K562 (cell line): ENCODE measurements around the gene GPC1. TPM values are rescaled to one million over a fixed set of nuclear protein-coding genes. Genes with fewer than 3 reads are reported as not detected.

ENCODE experiments used
- ATAC-seq: fragments of 200-7000 bp; cut with Tn5 transposase; 3 replicates; pipeline ENCODE4 v1.9.1; 2020; ENCODE audit warnings: moderate library complexity
- BruUV-seq: library from RNA; stranded (reverse); fragments of 400-500 nt; replicated peaks from 2 replicates; lab custom pipeline; 2021; lab: Mats Ljungman, UMichigan
- CTCF ChIA-PET: fragments of 300-600 bp; formaldehyde crosslinking; extraction: SDS; loops from one replicate; lab custom pipeline; 2021; ENCODE audit warnings: low intra/inter-chr PET ratio; lab: Yijun Ruan, JAX
- POLR2A ChIA-PET: fragments of 300-600, 350-650 bp; sonication (Branson Sonifier 250); formaldehyde crosslinking; extraction: SDS; loops from one replicate; lab custom pipeline; 2021; ENCODE audit warnings: antibody characterized with exemption, inconsistent platforms; lab: Yijun Ruan, JAX
- DNase-seq, 4 experiments: peaks; one replicate each; pipeline versions ENCODE4 v3.0.0 to v3.0.0-alpha.2; 2011 to 2018; ENCODE audit warnings: low spot score in 3 of 4, mixed read lengths in 3 of 4; ENCODE audit errors: extremely low read depth in 1 of 4
- FAIRE-seq: peaks from 2 replicates; lab custom pipeline; 2011; peaks lifted over from hg19 to GRCh38; lab: Jason Lieb, UNC
- H2AFZ ChIP-seq: 2 replicates; pipeline ENCODE4 v1.6.0; 2011; ENCODE audit warnings: low read depth, low read length, control low read depth, inconsistent platforms
- H3K27ac ChIP-seq: fragments of 200-600 bp; 3 replicates; pipeline ENCODE4 v1.8.0; 2011; ENCODE audit warnings: low read depth, mild to moderate bottlenecking, control low read depth, inconsistent platforms, low read length, moderate library complexity, mixed read lengths; ENCODE audit errors: extremely low read depth
- H3K27me3 ChIP-seq, 2 experiments: fragments of 300-600 bp in 1 of 2; 2 replicates in 1 of 2; 3 replicates in 1 of 2; pipeline versions ENCODE4 v1.6.0 to v1.8.0; 2011; ENCODE audit warnings: inconsistent platforms in 2 of 2, low read length in 2 of 2, mild to moderate bottlenecking in 1 of 2, mixed read lengths in 1 of 2, moderate library complexity in 1 of 2; ENCODE audit not compliant: control insufficient read depth in 2 of 2, insufficient read depth in 2 of 2
- H3K36me3 ChIP-seq: fragments of 300-600 bp; 3 replicates; pipeline ENCODE4 v1.8.0; 2011; ENCODE audit warnings: mild to moderate bottlenecking, low read length, inconsistent platforms; ENCODE audit not compliant: control insufficient read depth, insufficient read depth
- H3K4me1 ChIP-seq, 2 experiments: fragments of 200-600 bp in 1 of 2; replicated peaks in 1 of 2; 2 replicates in 1 of 2; 3 replicates in 1 of 2; pipeline versions ENCODE4 v1.5.1 to v1.8.0; 2011; ENCODE audit warnings: inconsistent platforms in 2 of 2, low read length in 2 of 2, mild to moderate bottlenecking in 1 of 2, mixed read lengths in 1 of 2, moderate library complexity in 1 of 2; ENCODE audit not compliant: control insufficient read depth in 2 of 2, insufficient read depth in 2 of 2
- H3K4me2 ChIP-seq: 2 replicates; pipeline ENCODE4 v1.6.1; 2011; ENCODE audit warnings: low read length, control low read depth, inconsistent platforms, mixed read lengths; ENCODE audit not compliant: insufficient read depth
- H3K4me3 ChIP-seq: fragments of 200-600 bp; sonication (generic), shearing (Covaris generic); 2 replicates; pipeline ENCODE4 v1.5.1; 2016; ENCODE audit warnings: control low read depth, inconsistent platforms
- H3K79me2 ChIP-seq: fragments of 200-600 bp; 3 replicates; pipeline ENCODE4 v1.8.0; 2011; ENCODE audit warnings: low read length, inconsistent platforms; ENCODE audit not compliant: control insufficient read depth, insufficient read depth
- H3K9ac ChIP-seq, 2 experiments: 2 replicates each; pipeline versions ENCODE4 v1.6.0 to v1.6.1; 2011; ENCODE audit warnings: low read depth in 2 of 2, low read length in 2 of 2, control low read depth in 1 of 2, inconsistent platforms in 1 of 2, mild to moderate bottlenecking in 1 of 2, mixed read lengths in 1 of 2; ENCODE audit not compliant: insufficient read depth in 1 of 2
- H3K9me1 ChIP-seq: one replicate; pipeline ENCODE4 v1.6.0; 2011; ENCODE audit warnings: inconsistent platforms, mild to moderate bottlenecking, low read length, moderate library complexity; ENCODE audit not compliant: control insufficient read depth, insufficient read depth
- H3K9me3 ChIP-seq: replicated peaks from 2 replicates; pipeline ENCODE4 v1.5.1; 2011; ENCODE audit warnings: low read depth, low read length, inconsistent platforms; ENCODE audit not compliant: control insufficient read depth, insufficient read depth
- H4K20me1 ChIP-seq: replicated peaks from 2 replicates; pipeline ENCODE4 v1.6.1; 2011; ENCODE audit warnings: low read length, inconsistent platforms, mixed read lengths; ENCODE audit not compliant: control insufficient read depth, insufficient read depth
- ATF4 ChIP-seq: fragments of 450-650 bp; formaldehyde crosslinking; IDR thresholded peaks from 2 replicates; pipeline ENCODE4 v1.4.0; 2022; ENCODE audit warnings: mild to moderate bottlenecking, moderate library complexity
- CBX3 ChIP-seq, 2 experiments: IDR thresholded peaks; 1 replicate in 1 of 2; 2 replicates in 1 of 2; pipeline ENCODE4 v1.6.1; 2012; ENCODE audit warnings: inconsistent platforms in 2 of 2, low read length in 2 of 2, borderline replicate concordance in 1 of 2, control low read depth in 1 of 2
- COPS2 ChIP-seq: fragments of 450-650 bp; conservative IDR thresholded peaks from 2 replicates; pipeline ENCODE4 v1.6.1; 2016; ENCODE audit warnings: mild to moderate bottlenecking, moderate library complexity
- DPF2 ChIP-seq: fragments of 450-650 bp; IDR thresholded peaks from 2 replicates; pipeline ENCODE4 v1.6.1; 2016
- E2F5 ChIP-seq: sonication (generic); formaldehyde crosslinking; IDR thresholded peaks from 2 replicates; pipeline ENCODE4 v1.8.0; 2022; ENCODE audit warnings: mild to moderate bottlenecking, missing genetic modification reagents
- FOXM1 ChIP-seq, 2 experiments: fragments of 450-650 bp in 1 of 2; sonication (generic) in 1 of 2; formaldehyde crosslinking in 1 of 2; IDR thresholded peaks; 2 replicates each; pipeline versions ENCODE4 v1.6.1 to v1.9.0; 2017 to 2022; ENCODE audit warnings: low read depth in 2 of 2, mild to moderate bottlenecking in 2 of 2, missing genetic modification reagents in 1 of 2, moderate library complexity in 1 of 2
- KAT7 ChIP-seq: sonication (generic); formaldehyde crosslinking; IDR thresholded peaks from 2 replicates; pipeline ENCODE4 v1.8.0; 2022; ENCODE audit warnings: missing genetic modification reagents, mild to moderate bottlenecking, borderline replicate concordance
- LCOR ChIP-seq: sonication (generic); formaldehyde crosslinking; IDR thresholded peaks from 2 replicates; pipeline ENCODE4 v1.8.0; 2022; ENCODE audit warnings: mild to moderate bottlenecking, missing genetic modification reagents
- NR2F6 ChIP-seq: fragments of 450-650 bp; formaldehyde crosslinking; IDR thresholded peaks from 2 replicates; pipeline ENCODE4 v1.4.0; 2020; ENCODE audit warnings: mild to moderate bottlenecking
- SMAD3 ChIP-seq: fragments of 450-650 bp; formaldehyde crosslinking; conservative IDR thresholded peaks from 2 replicates; pipeline ENCODE4 v1.4.0; 2020; ENCODE audit warnings: mild to moderate bottlenecking
- ZBTB2 ChIP-seq: fragments of 450-650 bp; IDR thresholded peaks from 2 replicates; pipeline ENCODE4 v1.6.1; 2016; ENCODE audit warnings: antibody characterized with exemption
- ZNF436 ChIP-seq: fragments of 250-450, 450-650 bp; sonication (Bioruptor Pico); formaldehyde crosslinking; IDR thresholded peaks from 2 replicates; pipeline ENCODE4 v1.7.0; 2020; ENCODE audit warnings: mild to moderate bottlenecking
- WGBS: fragments of 100-300 bp; shearing (Covaris generic); methylation state at CpG from one replicate; pipeline ENCODE4 v1.1.6; 2016; ENCODE audit warnings: low coverage, mixed read lengths; ENCODE audit not compliant: insufficient coverage; ENCODE audit errors: missing lambda C conversion rate; 5-methylcytosine and 5-hydroxymethylcytosine counted together
- in situ Hi-C: fragments of 300-500 bp; cut with MboI; formaldehyde crosslinking; loops from 4 replicates; pipeline ENCODE4 v1.15.0; 2018; ENCODE audit warnings: inconsistent platforms, mixed read lengths
- intact Hi-C: fragments of 100-400 bp; cut with micrococcal nuclease; formaldehyde crosslinking; loops from 2 replicates; pipeline ENCODE4 v1.14.2; 2022
- polyA plus RNA-seq, 8 experiments: library from polyadenylated mRNA; depleted of rRNA in 4 of 8; stranded (reverse) in 5 of 8; unstranded in 3 of 8; fragments of >200 nt; fragmentation: Nextera tagmentation in 2 of 8; fragmentation: Illumina TruSeq in 1 of 8; extraction: Ambion mirVana in 2 of 8; extraction: Trizol in 1 of 8; gene quantifications; 2 replicates each; pipeline versions ENCODE4 v1.2.1 to v1.2.3, GENCODE V29; 2011 to 2014; ENCODE audit warnings: inconsistent platforms in 1 of 8, missing spikeins in 1 of 8
- total RNA-seq, 7 experiments: library from RNA; depleted of rRNA in 6 of 7; stranded (reverse); fragments of >200 nt in 6 of 7; fragmentation: Illumina TruSeq in 2 of 7; extraction: Trizol in 2 of 7; gene quantifications; 2 replicates each; pipeline versions ENCODE4 v1.2.1 to v1.2.3, GENCODE V29; 2011 to 2021; ENCODE audit warnings: low replicate concordance in 1 of 7

GPC1 gene
- total and polyA plus RNA-seq, 9 of the 15 experiments (the other 6 are each of a cell fraction or from before 2014, with no cell fraction given) = 0.07 to 0.82 (median 0.14) TPM; not detected in 3

GRCh38 chr2:240507778-240508251 lies 72.4 kb downstream of the GPC1 start:
- ATAC-seq (no peak), FAIRE-seq (no peak), DNase-seq (no peak)
- no peaks in the 10 kb centered on the region for H4K20me1 ChIP-seq
- no peak overlapping the region; a peak in 1 of 4 replicates for H3K9ac ChIP-seq
- H3K4me1 ChIP-seq = peaks cover 0 to 3% of the 10 kb centered on the region in 2 experiments; a peak in 1 of 5 replicates
- ChIA-PET CTCF (no interaction called here), POLR2A (interaction anchor here (0.6 kb wide), 1 partner anchor 49 kb away, joined by 3 read pairs; no protein-coding TSS in a partner anchor)
- no peak overlapping the region for H3K4me2 ChIP-seq
- H2AFZ ChIP-seq = no peak overlapping the region
- no peaks in the 10 kb centered on the region for H3K9me3 ChIP-seq
- intact Hi-C loops = no loop called here
- H3K36me3 ChIP-seq = peaks cover 18% of the 10 kb centered on the region; the same call in 2 of the 3 replicates
- WGBS = 95% methylated on average over 5 of the region's 11 CpGs
- H3K27ac ChIP-seq = no peak overlapping the region
- in situ Hi-C loops = no loop called here
- no peak for TF ChIP-seq KAT7 (CRISPR knock-in tag)
- TF ChIP-seq LCOR (CRISPR knock-in tag) = no peak
- TF ChIP-seq NR2F6 (CRISPR knock-in tag) = no peak
- TF ChIP-seq COPS2 = no peak
- no peak for TF ChIP-seq CBX3 (IDR thresholded peaks at IDR 0.05; ENCODE audit: borderline replicate concordance in 1 of 2, low read length in 2 of 2)
- TF ChIP-seq DPF2 = no peak
- no peak for TF ChIP-seq E2F5 (CRISPR knock-in tag)
- TF ChIP-seq ATF4 = no peak
- TF ChIP-seq FOXM1 (IDR thresholded peaks at IDR 0.05; ENCODE audit: low read depth) = no peak
- TF ChIP-seq FOXM1 (CRISPR knock-in tag; IDR thresholded peaks at IDR 0.05; ENCODE audit: low read depth) = no peak
- no peak for TF ChIP-seq ZNF436
- TF ChIP-seq SMAD3 (CRISPR knock-in tag) = no peak
- TF ChIP-seq ZBTB2 = no peak
- BruUV-seq = no TSS peak
- no peaks in the 10 kb centered on the region for H3K27me3 ChIP-seq
- no peak overlapping the region for H3K4me3 ChIP-seq
- no peaks in the 10 kb centered on the region for H3K9me1 ChIP-seq
- no peaks in the 10 kb centered on the region for H3K79me2 ChIP-seq
